SH-SY5Y (cell line): ENCODE measurements around the gene TADA3.

Experiments
- GATA2 ChIP-seq: IDR thresholded peaks from 2 replicates; pipeline ENCODE4 v1.6.1; 2011; ENCODE audit warnings: mild to moderate bottlenecking, low read depth, low read length
- GATA3 ChIP-seq: IDR thresholded peaks from 2 replicates; pipeline ENCODE4 v1.6.1; 2011; ENCODE audit warnings: low read depth, mild to moderate bottlenecking, low read length, moderate library complexity

DNA sequence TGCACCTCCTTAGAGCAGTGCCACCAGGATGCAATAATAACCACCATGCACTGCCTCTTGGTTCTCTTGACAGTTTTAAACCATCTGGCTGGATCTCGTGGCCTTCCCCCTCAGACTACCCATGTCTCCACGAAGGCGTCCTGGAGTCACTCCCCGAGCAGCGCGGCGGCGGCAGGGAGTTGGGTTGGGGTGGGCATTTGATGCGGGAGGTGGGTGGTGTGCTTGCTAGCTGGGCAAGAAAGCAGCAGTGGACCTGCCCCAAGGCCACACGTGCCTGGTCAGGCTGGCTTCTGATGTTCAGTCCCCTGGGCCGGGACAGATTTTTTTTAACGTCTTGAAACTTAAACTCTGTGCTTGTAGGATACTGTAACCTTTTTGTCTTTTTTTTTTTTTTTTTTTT, 13.9 kb upstream of the TADA3 start:
- TF ChIP-seq GATA2 (no peak), GATA3 (no peak)
